ENCODE results near the gene MAP7D2.

Gene MAP7D2

GRCh38 chrX:20037186-20037585, 79.5 kb downstream of the MAP7D2 start:
- DNase-seq: no peak

DNA sequence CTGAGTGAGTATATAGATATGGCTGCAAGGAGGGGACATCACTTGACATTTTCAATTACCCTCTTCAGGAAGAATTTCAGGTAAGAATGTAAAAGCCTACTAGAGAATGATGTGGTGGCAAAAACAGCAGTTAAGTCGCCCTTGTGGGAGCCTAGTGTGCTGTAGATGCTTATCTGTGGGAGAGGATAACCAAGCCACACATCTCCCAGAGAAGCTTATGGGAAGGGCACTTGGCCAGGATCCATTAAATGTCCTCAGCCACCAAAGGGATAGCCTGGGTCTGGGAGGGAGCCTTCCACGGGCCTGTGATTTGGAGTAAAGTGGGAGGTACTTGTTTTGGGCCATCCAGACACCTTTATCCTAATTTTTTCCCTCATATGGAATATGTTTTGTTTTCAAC, 84.5 kb downstream of the MAP7D2 start:
- DNase-seq: no peak

DNA sequence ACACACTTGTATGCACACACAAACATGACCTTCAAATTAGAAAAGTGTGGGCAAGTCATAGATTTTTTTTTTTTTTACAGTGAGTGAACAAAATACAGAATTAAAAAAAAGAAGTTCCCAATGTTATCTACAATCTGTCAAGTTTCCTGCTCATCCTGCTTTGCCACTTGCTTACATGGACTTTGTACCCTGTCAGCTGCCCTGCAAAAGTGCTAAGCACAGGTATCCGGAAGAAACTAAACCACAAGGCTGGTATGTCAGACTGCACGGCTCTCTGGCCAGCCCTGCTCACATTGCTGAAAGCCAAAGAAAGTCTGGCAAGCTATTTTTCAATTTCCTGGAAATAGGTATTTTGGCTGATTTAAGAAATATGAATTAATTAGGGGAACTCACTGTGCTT, 87.0 kb downstream of the MAP7D2 start:
- no peak for DNase-seq

GRCh38 chrX:20028588-20028987, 88.1 kb downstream of the MAP7D2 start:
- DNase-seq: no peak

DNA sequence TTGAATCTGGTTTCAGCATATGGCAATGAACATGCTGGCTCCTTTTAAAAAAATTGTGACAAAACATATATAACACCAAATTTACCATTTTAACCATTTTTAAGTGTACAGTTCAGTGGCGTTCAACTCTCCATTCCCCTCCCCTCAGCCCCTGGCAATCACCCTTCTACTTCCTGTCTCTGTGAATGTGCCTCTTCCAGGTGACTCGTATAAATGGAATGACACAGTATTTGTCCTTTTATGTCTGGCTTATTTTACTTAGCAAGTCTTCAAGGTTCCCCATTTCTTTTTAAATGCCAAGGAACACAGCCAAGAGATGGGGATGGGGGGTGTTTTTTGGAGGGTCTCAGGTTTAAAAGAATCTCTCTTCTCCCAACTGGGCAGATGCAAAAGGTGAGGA, 90.4 kb downstream of the MAP7D2 start:
- no peak for DNase-seq

DNA sequence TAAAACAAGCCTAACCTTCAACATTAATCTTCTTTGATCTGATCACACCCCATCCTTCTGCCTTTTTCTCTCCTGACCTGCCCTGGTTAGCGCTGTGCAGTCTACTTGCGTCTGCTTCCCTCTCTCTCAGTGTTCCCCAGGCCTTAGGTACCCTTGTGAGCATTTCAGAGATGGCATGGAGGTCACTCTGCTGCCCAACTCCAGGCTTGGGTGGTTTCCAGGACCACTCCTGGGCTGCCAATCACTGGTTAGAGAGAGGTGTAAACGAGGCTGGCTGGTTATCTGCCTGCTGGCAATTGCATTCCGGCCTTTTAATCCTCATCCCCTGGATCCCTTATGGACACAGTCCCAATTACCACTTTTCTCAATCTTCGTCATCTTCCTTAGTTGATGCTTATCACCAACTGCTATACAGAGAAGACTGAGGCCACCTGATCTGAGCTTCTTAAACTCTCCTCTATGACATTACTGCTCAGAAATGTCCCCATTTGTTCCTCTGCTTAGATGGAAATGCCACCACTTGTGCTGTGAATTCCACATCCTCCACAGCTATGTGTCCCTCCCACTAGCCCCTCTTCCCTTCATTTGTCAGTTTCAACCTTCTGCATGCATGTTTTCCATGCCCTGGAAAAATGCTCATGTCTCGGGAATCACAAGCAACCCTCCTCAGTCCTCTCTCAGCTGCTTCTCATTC, 96.9 kb downstream of the MAP7D2 start:
- no peak for DNase-seq

DNA sequence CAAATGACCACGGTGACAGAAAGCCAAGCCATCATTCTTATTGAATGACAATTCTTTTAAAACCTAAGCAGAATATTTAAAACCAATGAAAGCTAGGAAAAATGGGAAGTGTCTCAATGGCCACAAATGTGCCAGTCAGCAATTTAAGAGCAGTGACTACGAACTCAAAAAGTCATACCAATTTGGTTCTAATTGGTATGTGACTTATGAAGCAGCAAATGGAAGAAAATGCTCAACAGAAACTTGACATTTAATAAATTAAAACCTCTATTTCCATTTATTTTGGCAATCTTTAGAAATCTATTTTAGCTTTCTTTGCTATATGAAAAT, 100.1 kb downstream of the MAP7D2 start:
- DNase-seq: no peak

- DNase-seq: no peak
Observed at GRCh38 chrX:20015945-20016615, 100.6 kb downstream of the MAP7D2 start.

DNA sequence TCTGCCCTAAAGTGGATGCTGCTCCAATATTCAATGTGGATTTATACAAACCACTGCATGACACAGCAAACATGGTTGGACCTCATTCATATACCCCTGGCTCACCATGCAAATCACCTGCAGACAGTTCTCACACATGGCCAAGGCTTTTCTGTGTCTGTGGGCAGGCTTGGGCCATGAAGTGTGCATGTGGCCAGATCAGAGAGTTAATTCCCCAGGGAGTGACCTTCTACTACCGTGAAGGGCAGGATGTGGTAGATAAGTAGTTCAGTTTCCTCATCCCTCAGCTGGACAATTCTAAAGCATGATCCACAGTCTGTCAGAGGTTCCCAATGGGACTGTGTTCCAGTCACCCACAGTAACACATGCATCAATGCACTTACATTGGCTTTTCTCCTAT, 101.3 kb downstream of the MAP7D2 start:
- no peak for DNase-seq

GRCh38 chrX:20011608-20012007, 105.1 kb downstream of the MAP7D2 start:
- DNase-seq: no peak

DNA sequence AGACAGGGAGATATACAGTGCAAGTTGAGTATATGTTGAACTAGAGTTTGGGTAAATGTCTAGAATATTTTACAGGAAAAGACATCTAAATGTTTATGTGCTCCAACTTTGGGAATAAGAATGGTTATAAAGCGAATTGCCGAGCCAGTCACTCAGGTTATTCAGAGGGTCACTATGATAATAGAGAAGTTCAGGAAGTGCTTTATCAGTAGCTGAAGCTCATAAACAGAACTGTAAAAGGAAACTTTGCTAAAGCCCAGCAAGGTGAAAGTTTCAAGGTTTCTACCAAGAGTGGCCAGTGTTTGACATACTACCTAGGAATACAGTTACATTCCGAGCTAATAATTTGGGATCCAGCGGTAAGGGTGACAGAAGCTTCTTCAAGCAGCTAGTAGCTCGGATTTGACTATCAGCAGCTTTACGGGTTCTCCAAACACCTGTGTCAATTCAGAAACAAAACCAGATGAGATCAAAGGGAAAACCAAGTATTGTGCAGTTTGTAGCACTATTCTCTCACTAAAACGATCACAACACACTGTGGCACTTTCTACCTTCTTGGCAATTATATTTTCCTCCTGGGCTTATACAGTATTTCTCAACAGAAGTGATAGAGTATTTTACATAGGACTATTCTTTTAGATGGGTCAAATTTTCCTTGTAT, 108.6 kb downstream of the MAP7D2 start:
- no peak for DNase-seq

- no peak for DNase-seq
Observed at GRCh38 chrX:20005883-20006282, 110.8 kb downstream of the MAP7D2 start.

DNA sequence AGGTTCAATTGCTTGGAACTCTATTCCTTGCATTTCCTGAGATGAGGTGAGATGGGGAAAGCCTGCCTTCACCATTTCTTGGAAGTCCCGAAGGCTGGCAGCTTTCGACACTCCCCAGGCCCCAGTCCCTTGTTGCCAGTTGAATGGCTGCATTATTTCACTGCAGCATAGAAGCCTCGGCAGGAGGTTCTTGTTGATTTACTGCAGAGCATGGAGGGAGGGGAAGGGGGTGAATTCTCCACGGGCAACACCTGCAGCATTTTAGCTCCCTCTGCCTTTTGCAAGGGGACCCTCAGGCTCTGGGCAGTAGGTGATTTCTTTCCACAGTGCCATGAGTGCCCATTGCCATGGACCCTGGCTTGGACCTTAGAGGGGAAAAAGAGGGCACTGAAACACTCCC, 115.1 kb downstream of the MAP7D2 start:
- no peak for DNase-seq

DNA sequence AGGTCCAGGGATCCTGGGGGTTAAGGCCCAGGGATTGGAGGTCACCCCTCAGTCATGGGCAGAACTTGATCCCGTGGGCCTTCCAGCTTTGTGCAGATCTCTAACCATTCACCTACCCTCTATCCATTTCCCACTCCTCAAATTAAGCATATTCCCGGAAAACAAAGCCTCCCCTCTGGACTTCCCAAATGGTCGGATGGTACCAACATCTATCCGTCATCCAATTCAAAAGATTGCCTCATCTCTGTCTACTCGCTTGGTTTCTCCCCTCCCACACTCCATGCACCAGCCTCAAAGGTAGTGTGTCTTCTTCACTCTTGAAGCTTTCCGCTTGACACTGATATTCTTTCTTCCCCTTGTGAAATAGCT, 125.4 kb downstream of the MAP7D2 start:
- no peak for DNase-seq

GRCh38 chrX:19990556-19991349, 126.0 kb downstream of the MAP7D2 start, which contains the start of gene BCLAF3:
Gene BCLAF3 (minus strand): TSS chrX:19991061. CDS start chrX:19970264, 20,797 bp downstream.
- peak; percentile 66 for DNase-seq

- no peak for DNase-seq
Observed at GRCh38 chrX:19990151-19990555, 126.6 kb downstream of the MAP7D2 start.

DNA sequence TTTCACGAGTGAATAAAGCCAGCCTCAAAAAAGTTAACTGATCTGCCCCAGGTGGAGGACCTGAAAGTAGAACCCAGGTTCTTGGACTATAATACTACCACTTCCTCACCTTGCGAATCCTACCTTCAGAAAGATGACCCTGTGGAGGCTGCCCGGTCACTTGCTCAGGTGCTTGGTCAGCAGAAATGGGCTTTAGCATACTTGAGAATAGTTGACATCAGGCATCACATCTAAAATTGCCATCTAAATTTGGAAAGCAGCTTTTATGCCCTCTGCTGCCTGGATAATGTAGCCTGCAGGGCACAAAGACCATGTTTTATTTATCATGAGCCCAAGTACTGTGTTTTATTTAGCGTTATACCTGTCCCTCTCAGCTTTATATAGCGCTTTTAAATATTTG, 128.9 kb downstream of the MAP7D2 start:
- DNase-seq: no peak

GRCh38 chrX:19986531-19986930, 130.2 kb downstream of the MAP7D2 start:
- no peak for DNase-seq

DNA sequence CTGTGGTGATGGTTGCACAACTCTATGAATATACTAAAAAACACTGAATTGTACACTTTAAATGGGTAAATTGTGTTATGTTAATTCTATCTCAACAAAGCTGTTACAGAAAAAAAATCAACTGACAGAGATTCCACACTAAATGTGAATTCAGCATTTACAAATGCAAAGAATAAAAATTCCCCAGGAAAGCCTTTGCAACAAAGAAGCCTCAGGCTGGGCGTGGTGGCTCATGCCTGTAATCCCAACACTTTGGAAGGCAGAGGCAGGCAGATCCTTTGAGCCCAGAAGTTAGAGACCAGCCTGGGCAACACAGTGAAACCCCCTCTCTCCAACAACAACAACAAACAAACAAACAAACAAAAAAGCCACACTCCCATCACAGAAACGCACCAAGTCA, 134.8 kb downstream of the MAP7D2 start:
- no peak for DNase-seq

DNA sequence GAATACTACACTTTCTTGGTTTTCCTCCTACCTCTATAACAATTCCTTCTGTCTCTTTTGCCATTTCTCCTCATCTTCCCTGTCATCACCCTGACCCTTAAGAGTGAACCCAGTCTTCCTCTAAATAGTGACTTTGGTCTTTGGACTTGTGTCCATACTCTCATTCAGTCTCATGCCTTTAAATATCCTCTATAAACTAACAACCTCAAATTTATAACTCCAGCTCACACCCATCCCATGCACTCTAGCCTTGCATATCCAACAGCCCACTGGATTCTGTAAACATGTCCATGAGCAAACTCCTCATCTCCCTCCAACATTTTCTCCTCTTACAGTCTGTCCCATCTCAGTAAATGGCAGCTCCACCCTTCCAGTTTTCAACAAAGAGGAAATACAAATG, 140.9 kb downstream of the MAP7D2 start:
- no peak for DNase-seq

- DNase-seq: no peak
Observed at GRCh38 chrX:19972984-19973383, 143.7 kb downstream of the MAP7D2 start.

GRCh38 chrX:19968276-19968675, 148.4 kb downstream of the MAP7D2 start:
- DNase-seq: no peak

- DNase-seq: no peak
Observed at GRCh38 chrX:19966056-19966455, 150.7 kb downstream of the MAP7D2 start.

Measured in NCI-H1694 treated with DMSO at 0.1 percent for 48 hours (cell line).